Stimulated activated CD4-positive, alpha-beta T cell treated with anti-CD3 and anti-CD28 coated beads, Interleukin-2, amount 100 ng/mL, for 4 hours (primary cell): ENCODE data around the gene PLK2.

Experiments used
- DNase-seq: peaks from one replicate; pipeline ENCODE4 v3.0.0-alpha.2; 2020; ENCODE audit warnings: low read depth

Gene PLK2

DNA sequence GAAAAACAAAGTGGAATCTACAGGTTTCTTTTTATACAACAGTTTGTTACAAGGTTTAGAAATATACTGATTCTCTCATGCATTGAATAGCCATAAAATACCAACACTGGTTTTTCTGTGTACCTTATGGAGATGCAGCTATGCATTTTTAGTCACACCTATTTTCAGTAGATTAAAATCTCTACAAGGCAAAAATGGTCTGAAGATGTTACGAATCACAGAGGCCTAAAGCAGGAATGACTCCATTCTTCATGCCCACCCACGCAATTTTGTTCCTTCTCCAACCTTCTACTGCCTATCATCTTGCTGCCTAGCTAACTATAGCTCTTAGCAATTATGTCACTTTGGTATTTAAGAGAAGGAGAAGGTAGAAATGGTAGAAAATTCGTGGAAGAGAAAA, 9.9 kb downstream of the PLK2 start:
- no peak for DNase-seq

DNA sequence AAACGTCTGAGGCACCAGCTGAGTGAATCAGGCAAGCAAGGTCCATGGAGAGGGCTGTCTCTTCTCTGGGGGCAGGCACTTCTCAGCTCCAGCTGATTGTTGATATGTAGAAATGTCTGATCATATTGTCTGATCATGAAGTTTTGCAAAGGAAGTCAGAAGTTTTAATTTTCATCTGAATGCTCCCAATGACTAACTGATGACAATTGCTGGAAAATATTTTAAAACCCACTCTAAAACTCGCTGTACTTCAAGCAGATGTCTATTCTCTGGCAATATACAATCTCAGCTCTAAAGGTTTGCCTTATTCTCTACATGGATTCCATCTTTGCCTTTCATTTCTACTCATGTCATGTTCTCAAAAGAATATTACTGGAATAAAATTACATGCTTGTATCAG, 12.7 kb downstream of the PLK2 start:
- no peak for DNase-seq

DNA sequence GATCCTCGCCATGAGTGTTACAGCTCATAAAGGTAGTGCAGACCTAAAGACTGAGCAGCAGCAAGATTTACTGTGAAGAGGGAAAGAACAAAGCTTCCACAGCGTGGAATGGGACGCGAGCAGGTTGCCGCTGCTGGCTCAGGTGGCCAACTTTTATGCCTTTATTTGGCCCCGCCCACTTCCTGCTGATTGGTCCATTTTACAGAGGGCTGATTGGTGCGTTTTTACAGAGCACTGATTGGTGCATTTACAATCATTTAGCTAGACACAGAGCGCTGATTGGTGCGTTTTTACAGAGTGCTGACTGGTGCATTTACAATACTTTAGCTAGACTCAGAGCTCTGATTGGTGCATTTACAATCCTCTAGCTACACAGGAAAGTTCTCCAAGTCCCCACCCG, 13.9 kb downstream of the PLK2 start:
- DNase-seq = no peak

DNA sequence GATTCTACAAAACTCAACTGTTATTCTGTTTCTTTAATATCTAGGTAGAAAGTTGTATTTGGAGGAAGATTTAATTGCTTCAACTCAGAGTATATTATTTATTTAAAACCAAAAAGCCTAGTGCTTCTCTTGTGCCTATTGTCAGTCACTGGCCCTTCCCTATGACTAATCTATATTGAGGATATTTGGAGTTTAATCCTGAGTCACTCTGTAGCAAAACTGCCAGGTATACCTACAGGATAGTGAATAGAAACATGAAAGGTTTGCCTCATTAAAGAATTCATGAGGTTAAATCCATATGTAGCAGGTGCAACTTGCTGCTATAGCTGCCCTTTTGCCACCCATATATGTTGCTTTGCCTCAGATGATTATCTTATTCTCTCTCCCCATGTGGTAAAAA, 15.1 kb downstream of the PLK2 start:
- no peak for DNase-seq

DNA sequence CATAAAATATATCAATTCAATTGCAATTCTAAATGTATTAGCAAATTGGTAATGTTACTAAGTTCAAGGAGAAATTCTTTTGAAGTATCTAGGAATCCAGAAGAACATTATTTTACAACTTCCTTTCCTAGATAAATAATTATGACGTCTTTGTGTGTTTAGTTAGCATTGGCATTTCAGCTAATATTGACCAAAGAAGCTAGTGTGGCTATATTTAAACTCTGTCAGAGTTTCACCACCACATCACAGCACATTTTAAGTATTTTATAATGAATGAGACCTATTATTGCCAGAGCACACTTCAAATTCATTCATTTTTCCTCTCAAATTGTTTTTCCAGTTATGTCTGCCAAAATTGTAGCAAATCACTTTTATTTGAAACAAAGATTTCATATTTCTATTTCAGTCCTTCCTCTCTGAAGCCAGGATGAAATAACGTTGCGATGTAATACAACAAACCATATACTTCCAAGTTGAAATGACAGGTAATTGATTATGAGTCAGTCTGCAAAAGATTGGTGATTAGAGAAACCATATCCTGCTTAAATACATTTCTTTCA, 18.9 kb downstream of the PLK2 start:
- no peak for DNase-seq

DNA sequence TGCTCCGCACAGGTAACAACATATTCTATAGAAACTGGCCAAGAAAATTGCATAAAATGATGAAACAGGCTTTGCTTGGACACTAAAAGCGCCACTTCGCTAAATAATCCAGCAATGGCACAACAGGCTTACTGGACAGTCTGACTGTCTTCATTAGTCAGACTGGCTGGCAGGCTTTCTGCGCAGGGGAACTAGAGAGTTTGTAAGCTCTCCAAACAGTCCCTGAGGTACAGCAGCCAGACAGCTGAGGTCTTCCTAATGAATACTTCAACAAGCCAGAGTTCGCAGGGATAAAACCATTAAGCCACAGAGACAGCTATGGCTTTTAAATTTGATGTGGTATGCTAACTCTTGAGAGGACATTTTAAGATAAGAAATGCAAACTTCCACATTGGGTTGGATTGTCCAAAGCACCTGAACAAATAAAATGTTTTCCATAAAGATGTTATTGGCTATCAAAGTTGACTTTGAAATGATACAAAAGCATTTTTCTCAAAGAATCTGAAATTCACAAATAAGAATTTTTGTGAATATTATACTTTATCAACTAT, 20.7 kb downstream of the PLK2 start:
- no peak for DNase-seq

DNA sequence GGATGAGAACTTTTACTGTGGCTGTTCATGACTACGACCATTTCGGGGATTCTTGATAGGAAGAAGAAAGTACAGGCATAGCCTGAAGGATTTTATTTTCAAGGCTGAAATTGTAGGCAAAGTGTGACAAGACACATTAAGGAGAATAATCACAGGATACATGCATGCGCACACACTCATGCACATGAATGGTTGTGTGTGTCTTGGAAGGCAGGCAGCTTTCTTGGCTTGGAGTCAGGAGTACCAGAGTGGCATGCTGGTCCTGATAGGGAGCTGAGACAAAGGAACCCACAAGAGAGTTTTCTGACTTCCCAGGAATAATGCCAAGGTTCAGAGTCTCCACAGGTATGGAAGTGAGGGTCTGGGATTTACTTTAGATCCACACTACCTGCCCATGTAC, 22.2 kb downstream of the PLK2 start:
- DNase-seq = no peak

DNA sequence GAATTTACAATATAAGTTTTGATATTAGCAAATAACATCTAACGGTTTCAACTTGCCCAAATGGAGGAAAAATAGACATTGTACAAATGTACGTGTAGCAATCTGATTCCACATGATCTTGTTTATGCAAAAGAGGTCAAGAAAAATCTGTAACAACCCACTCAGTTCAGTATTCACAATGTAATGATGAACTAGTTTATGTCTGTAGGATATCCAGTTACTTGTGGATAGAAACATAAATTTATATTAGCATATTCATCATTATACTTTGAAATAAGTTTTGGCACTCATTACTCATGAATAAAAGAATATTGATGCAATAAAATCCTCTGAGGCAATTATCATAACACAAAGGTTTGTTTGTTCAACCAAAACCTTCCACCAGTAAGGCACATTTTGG, 28.1 kb downstream of the PLK2 start:
- no peak for DNase-seq

DNA sequence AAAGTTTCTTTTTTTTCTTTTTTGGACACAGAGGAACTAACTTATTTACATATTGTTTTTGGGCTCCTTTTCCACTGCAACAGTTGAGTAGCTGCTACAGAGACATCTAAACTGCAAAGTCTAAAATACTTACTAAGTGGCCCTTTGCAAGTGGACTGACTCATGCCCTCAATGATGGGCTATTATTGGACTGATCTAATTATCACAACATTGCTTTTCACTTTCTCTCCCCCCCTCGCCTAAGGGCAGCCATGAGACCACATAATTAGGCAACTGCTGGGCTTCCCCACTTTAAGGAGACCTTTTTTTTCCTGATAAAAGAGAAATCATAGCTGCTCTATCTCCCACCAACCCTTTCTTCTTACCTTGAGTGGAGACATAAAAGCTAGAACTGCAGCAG, 47.0 kb downstream of the PLK2 start:
- DNase-seq = no peak

DNA sequence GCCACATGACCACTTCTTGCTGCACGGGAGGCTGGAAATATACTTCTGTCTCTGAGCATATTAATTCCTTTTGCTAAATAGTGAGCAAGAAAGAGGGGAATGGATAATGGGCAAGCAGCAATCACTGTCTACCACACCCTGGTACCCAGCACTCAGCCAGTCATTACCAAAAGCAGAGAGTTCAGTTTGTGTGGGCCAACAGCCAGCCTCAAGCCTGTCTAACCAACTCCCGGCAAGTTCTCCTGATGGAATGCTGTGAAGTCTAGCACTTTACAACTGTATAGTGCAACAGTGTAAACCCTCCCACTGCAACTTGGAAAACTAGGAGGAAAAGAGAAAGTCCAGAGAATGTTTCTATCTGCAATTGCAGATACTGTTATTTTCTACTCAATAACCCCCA, 47.8 kb downstream of the PLK2 start:
- no peak for DNase-seq

DNA sequence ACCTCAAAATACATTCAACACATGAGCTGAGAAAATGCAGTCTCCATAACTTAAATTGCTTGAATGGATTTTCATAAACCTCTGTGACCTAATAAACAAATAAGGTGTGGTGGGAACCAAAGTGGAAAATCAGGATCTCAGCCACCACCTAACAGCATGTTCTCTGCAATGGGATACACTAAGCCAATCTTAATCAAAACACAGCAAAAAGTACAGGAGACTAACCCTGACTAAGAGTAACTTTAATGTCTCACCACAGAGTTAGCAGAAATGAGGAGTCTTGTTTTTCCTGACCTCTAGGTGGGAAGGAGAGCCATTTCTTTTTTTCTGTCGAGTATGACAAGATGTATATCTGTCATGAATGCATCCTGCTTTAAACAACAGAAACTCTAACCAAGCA, 48.5 kb downstream of the PLK2 start:
- no peak for DNase-seq

DNA sequence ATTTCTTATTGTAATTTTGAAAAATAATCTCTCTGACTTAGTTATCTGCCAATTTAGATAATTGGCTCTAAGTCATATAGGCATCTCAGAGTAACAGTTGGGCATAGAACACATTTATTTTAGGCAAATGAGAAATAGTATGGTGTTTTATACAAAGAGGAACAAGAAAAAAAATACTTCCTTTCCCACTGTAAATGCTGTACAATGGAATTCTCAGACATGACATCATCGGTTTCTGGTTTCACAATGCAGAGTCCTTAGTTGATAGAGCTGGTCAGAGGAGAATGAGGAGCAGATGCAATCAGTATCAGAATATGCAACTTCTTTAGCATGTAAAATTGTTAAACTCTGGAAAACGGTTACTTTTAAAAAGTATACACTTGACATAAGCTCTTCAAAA, 49.4 kb downstream of the PLK2 start:
- no peak for DNase-seq

DNA sequence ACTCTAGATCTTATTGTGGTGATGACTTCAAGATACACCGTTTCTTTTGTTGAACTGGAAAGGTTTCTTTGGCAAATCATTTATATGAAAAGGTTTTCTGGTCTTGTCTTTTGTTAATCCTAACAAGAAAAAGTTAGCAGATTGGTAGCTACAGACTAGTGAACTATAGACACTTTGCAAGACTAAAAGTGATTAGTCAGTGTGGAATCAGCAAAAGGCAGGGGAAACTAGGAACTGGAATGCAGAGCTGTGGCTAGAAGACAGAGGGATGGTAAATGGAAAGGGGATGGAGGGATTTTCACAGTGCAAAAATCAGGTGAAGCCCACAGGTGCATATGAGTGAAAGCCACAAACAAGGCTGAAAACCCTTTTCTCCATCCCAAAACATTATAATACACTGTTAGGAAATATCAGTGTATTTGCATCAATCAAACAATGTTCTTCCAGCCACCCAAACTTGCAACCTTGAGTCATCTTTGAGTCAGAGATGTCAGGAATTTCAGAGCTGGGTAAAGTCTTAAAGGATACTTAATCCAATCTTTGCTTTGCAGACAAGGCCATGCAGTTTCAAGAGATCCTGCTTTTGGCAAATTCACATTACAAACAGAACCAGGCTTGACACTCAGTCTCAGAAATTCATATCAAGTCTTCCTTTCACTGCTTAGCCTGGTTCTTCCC, 52.7 kb downstream of the PLK2 start:
- no peak for DNase-seq

DNA sequence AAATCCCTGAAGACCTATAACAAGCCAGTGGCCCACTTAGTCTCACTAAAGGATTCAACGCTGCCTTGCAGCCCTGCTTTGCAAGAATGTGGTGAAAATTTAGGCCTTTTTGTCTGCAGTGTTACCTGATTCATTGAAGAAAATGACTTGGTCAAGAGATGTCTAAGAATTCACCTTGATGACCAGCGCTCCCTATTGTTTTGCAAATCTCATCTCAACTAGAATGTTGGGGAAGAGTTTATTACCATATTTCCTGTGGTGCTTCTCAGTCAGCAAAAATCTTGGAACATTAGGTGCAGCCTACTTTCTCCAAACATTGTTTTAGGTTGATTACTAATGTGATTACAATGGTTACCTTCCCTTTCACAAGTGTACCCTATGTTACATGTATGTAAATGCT, 53.5 kb downstream of the PLK2 start:
- DNase-seq = no peak

DNA sequence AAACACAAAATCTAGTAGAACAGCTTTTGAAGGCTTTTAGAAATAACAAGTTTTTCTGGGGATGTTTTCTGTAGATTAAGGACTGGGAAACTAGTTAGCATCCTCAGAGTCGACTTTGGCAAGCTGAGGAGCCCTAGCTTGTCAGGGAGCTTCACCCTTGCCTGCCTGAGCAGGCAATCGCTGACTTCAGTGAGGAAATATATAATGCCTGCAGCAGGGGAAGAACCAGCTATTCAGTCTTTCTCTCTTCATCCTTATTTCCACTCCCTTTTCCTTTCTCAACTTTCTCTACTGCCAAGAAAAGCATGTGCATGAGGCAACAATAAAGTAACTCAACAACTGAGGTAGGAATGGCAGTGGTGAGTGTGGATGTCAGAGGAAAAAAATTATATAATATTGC, 54.7 kb downstream of the PLK2 start:
- DNase-seq = no peak

DNA sequence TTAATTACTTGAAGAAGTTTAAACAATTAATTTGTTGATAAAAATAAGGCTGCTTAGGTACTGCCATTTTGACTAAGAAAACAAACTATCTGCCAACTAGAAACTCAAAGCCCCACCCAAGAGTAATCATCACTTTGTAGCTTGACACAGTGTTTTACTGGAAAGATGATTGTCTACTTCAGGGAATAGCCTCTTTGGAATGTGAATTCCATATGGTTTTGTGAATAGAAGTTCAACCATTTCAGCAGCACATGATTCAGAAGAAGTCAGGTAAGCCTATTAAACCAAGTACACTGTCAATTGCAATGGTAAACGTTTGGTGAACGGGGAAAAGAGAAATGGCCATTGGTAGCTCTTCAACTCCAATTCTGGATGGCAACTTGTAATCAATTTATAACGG, 55.2 kb downstream of the PLK2 start:
- DNase-seq = no peak
